A673 (cell line): ENCODE results near the gene SYNE2. TPM values are rescaled to one million over a fixed set of nuclear protein-coding genes. Genes with fewer than 3 reads are reported as not detected.

Experiments
- BruUV-seq: library from RNA; stranded (reverse); fragments of 400-500 nt; replicated peaks from 2 replicates; lab custom pipeline; 2021; lab: Mats Ljungman, UMichigan
- CTCF ChIA-PET: fragments of 300-600 bp; sonication (Branson Sonifier 250); formaldehyde crosslinking; loops from one replicate; lab custom pipeline; 2022; ENCODE audit warnings: antibody characterized with exemption; lab: Charles Lee
- POLR2A ChIA-PET: fragments of 300-600 bp; sonication (Branson Sonifier 250); formaldehyde crosslinking; loops from one replicate; lab custom pipeline; 2022; ENCODE audit warnings: antibody characterized with exemption; ENCODE audit not compliant: low non-redundant PET; lab: Charles Lee
- DNase-seq: peaks from one replicate; pipeline ENCODE4 v3.0.0-alpha.2; 2015; ENCODE audit warnings: low spot score
- H3K27ac ChIP-seq: fragments of 200-600 bp; sonication (generic); 2 replicates; pipeline ENCODE4 v1.5.1; 2016; ENCODE audit warnings: mixed run types, low read depth, mild to moderate bottlenecking, mixed read lengths, antibody characterized with exemption, low read length; ENCODE audit not compliant: poor library complexity, severe bottlenecking
- H3K27me3 ChIP-seq: fragments of 200-600 bp; sonication (generic); replicated peaks from 2 replicates; pipeline ENCODE4 v1.6.1; 2017; ENCODE audit warnings: mixed run types, low read depth, mild to moderate bottlenecking, mixed read lengths, antibody characterized with exemption, low read length; ENCODE audit not compliant: insufficient read depth, poor library complexity
- H3K36me3 ChIP-seq: fragments of 200-600 bp; sonication (generic); 2 replicates; pipeline ENCODE4 v1.6.1; 2016; ENCODE audit warnings: mixed run types, mild to moderate bottlenecking, mixed read lengths, antibody characterized with exemption, low read length; ENCODE audit not compliant: insufficient read depth, poor library complexity, severe bottlenecking
- H3K4me1 ChIP-seq: fragments of 200-600 bp; sonication (generic); 2 replicates; pipeline ENCODE4 v1.6.1; 2017; ENCODE audit warnings: mixed run types, mild to moderate bottlenecking, mixed read lengths, antibody characterized with exemption, low read length; ENCODE audit not compliant: insufficient read depth, poor library complexity, severe bottlenecking
- H3K4me3 ChIP-seq: fragments of 200-600 bp; sonication (generic); 2 replicates; pipeline ENCODE4 v1.5.1; 2016; ENCODE audit warnings: low read depth, mixed run types, mild to moderate bottlenecking, mixed read lengths, low read length; ENCODE audit not compliant: poor library complexity, severe bottlenecking
- H3K9me3 ChIP-seq: fragments of 200-600 bp; sonication (generic); 2 replicates; pipeline ENCODE4 v1.6.1; 2016; ENCODE audit warnings: mixed run types, low read depth, mild to moderate bottlenecking, mixed read lengths, antibody characterized with exemption, low read length; ENCODE audit not compliant: poor library complexity, severe bottlenecking
- CTCF ChIP-seq: fragments of 300-800, 200-600 bp; sonication (generic); conservative IDR thresholded peaks from 2 replicates; pipeline ENCODE4 v1.5.1; 2017; ENCODE audit warnings: low read depth, mild to moderate bottlenecking, antibody characterized with exemption, low read length, moderate library complexity, mixed read lengths
- EZH2 ChIP-seq: fragments of 200-600 bp; sonication (generic); IDR thresholded peaks from 2 replicates; pipeline ENCODE4 v1.6.1; 2017; ENCODE audit warnings: borderline replicate concordance, low read depth, mild to moderate bottlenecking, mixed read lengths, antibody characterized with exemption, low read length; ENCODE audit not compliant: poor library complexity, severe bottlenecking
- intact Hi-C: fragments of 100-400 bp; cut with micrococcal nuclease; formaldehyde crosslinking; loops from one replicate; pipeline ENCODE4 v1.10.0; 2022; ENCODE audit not compliant: unreplicated experiment
- total RNA-seq: library from RNA; stranded (reverse); gene quantifications from 2 replicates; pipeline ENCODE4 v1.2.3, GENCODE V29; 2021

Gene SYNE2
- total RNA-seq, 1 experiment from 2014 or later = 68.2 TPM

- POLR2A ChIA-PET = interaction anchor here (0.6 kb wide), 1 partner anchor 38 kb away, joined by 3 read pairs; no protein-coding TSS in a partner anchor
- no peaks in the 10 kb centered on the region for H3K4me1 ChIP-seq
- no peaks in the 10 kb centered on the region for H3K27me3 ChIP-seq
- no peak for TF ChIP-seq CTCF
- TF ChIP-seq EZH2 = no peak
- no peak overlapping the region for H3K27ac ChIP-seq
- intact Hi-C loops = no loop called here
- H3K4me3 ChIP-seq = no peak overlapping the region
- DNase-seq = no peak
- no TSS peak for BruUV-seq
- H3K9me3 ChIP-seq = no peaks in the 10 kb centered on the region
- CTCF ChIA-PET = no interaction called here
- H3K36me3 ChIP-seq = peaks cover 20% of the 10 kb centered on the region
Measured at GRCh38 chr14:64217834-64218233, 365.0 kb downstream of the SYNE2 start.

- CTCF ChIA-PET = no interaction called here
- POLR2A ChIA-PET = interaction anchor here (0.6 kb wide), 1 partner anchor 39 kb away, joined by 3 read pairs; no protein-coding TSS in a partner anchor
- H3K9me3 ChIP-seq = no peaks in the 10 kb centered on the region
Measured at GRCh38 chr14:64218344-64219240, 365.8 kb downstream of the SYNE2 start.

GRCh38 chr14:64220056-64220455 lies 367.3 kb downstream of the SYNE2 start:
- ChIA-PET CTCF (no interaction called here), POLR2A (no interaction called here)
- Histone ChIP-seq H3K4me1 (no peaks in the 10 kb centered on the region), H3K27ac (no peak overlapping the region), H3K9me3 (no peaks in the 10 kb centered on the region), H3K4me3 (no peak overlapping the region), H3K36me3 (peaks cover 14% of the 10 kb centered on the region), H3K27me3 (no peaks in the 10 kb centered on the region)
- TF ChIP-seq CTCF (no peak), EZH2 (no peak)
- DNase-seq = no peak
- intact Hi-C loops = no loop called here
- no TSS peak for BruUV-seq

More at GRCh38 chr14:64218344-64219240, 365.8 kb downstream of the SYNE2 start:
- no peaks in the 10 kb centered on the region for H3K4me1 ChIP-seq
- no peak overlapping the region for H3K27ac ChIP-seq
- H3K27me3 ChIP-seq = no peaks in the 10 kb centered on the region
- no TSS peak for BruUV-seq
- no peak for DNase-seq
- intact Hi-C loops = no loop called here
- no peak for TF ChIP-seq CTCF
- TF ChIP-seq EZH2 = no peak
- peaks cover 14% of the 10 kb centered on the region for H3K36me3 ChIP-seq
- H3K4me3 ChIP-seq = no peak overlapping the region
